ENCODE results near the gene LRIG1. TPM values are rescaled to one million over a fixed set of nuclear protein-coding genes. Genes with fewer than 3 reads are reported as not detected.

LRIG1 gene
- total and polyA plus RNA-seq, 10 of the 15 experiments (the other 5 are each of a cell fraction or from before 2014, with no cell fraction given) = 0.84 to 16.4 (median 8.1) TPM

- TF ChIP-seq POLR2AphosphoS2 (IDR thresholded peaks at IDR 0.05; ENCODE audit: low read depth, low read length) (no peak), TAF1 (IDR thresholded peaks at IDR 0.05; ENCODE audit: borderline replicate concordance, low read depth, low read length) (no peak), ELK1 (IDR thresholded peaks at IDR 0.05; ENCODE audit: low read depth, low read length) (no peak), PAX8 (IDR thresholded peaks at IDR 0.05) (no peak), FOXM1 (IDR thresholded peaks at IDR 0.05; ENCODE audit: low read depth, low read length) (no peak), JUND (IDR thresholded peaks at IDR 0.05; ENCODE audit: low read depth, low read length) (no peak), ZZZ3 (IDR thresholded peaks at IDR 0.05; ENCODE audit: control insufficient read depth, insufficient read length, low read depth) (no peak), DPF2 (IDR thresholded peaks at IDR 0.05) (no peak), MEF2A (IDR thresholded peaks at IDR 0.05; ENCODE audit: insufficient read depth, low read depth, low read length) (no peak), CHD1 (IDR thresholded peaks at IDR 0.05; ENCODE audit: low read depth, low read length) (no peak), TCF3 (IDR thresholded peaks at IDR 0.05; ENCODE audit: borderline replicate concordance, insufficient read depth, low read depth, low read length) (no peak), STAT3 (IDR thresholded peaks at IDR 0.05; ENCODE audit: low read depth, low read length) (no peak), SIN3A (IDR thresholded peaks at IDR 0.05; ENCODE audit: low read depth, low read length) (no peak), TCF12 (IDR thresholded peaks at IDR 0.05; ENCODE audit: low read depth, low read length) (no peak), BRCA1 (IDR thresholded peaks at IDR 0.05; ENCODE audit: low read depth, low read length) (no peak), BCL11A (IDR thresholded peaks at IDR 0.05; ENCODE audit: low read depth, low read length) (no peak)
- TF ChIP-seq, protein P1, sequence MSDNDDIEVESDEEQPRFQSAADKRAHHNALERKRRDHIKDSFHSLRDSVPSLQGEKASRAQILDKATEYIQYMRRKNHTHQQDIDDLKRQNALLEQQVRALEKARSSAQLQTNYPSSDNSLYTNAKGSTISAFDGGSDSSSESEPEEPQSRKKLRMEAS (IDR thresholded peaks at IDR 0.05; ENCODE audit: low read depth, low read length) = no peak
- WGBS (ENCODE audit: insufficient coverage, insufficient replicate concordance, low lambda C conversion rate, missing lambda C conversion rate) = 72% methylated on average over 7 of the region's 7 CpGs
- Histone ChIP-seq H3K79me2 (ENCODE audit: control insufficient read depth, insufficient read depth, low read length) (no peaks in the 10 kb centered on the region), H3K27me3 (replicated peaks in 1 of 2; ENCODE audit: control insufficient read depth in 2 of 2, insufficient read depth in 2 of 2, low read length in 1 of 2) (no peaks in the 10 kb centered on the region), H3K27ac (ENCODE audit: control insufficient read depth, insufficient read depth) (no peak overlapping the region), H3K36me3 (ENCODE audit: control insufficient read depth in 2 of 2, insufficient read depth in 2 of 2, low read length in 1 of 2) (no peaks in the 10 kb centered on the region; a peak in 1 of 4 replicates), H4K20me1 (ENCODE audit: control insufficient read depth, insufficient read depth) (no peaks in the 10 kb centered on the region), H3K9ac (ENCODE audit: control insufficient read depth, insufficient read depth, low read length) (no peak overlapping the region), H3K9me3 (replicated peaks; ENCODE audit: control insufficient read depth, insufficient read depth, low read length) (no peaks in the 10 kb centered on the region), H3K4me3 (no peak overlapping the region), H2AFZ (ENCODE audit: control insufficient read depth, low read depth, low read length) (no peak overlapping the region), H3K4me1 (ENCODE audit: control insufficient read depth, insufficient read depth, low read length) (peaks cover 9% of the 10 kb centered on the region), H3K4me2 (ENCODE audit: control insufficient read depth, insufficient read depth) (no peak overlapping the region)
- BruUV-seq (replicated peaks) = no TSS peak
- in situ Hi-C loops (cut with MboI) = no loop called here
- intact Hi-C loops (cut with micrococcal nuclease; ENCODE audit: unreplicated experiment) = no loop called here
- RAD21 ChIA-PET (ENCODE audit: unreplicated experiment) = interaction anchor here (1.4 kb wide), 1 partner anchor 29 kb away, joined by 3 read pairs; no protein-coding TSS in a partner anchor
- ATAC-seq (no peak), DNase-seq (ENCODE audit: low read depth, low spot score) (no peak), FAIRE-seq (no peak)
- POLR2A ChIA-PET = no interaction called here
- SMC1A ChIA-PET (ENCODE audit: uncharacterized antibody, unreplicated experiment) = interaction anchor here (1.9 kb wide), 1 partner anchor 10 kb away, joined by 4 read pairs; no protein-coding TSS in a partner anchor
- CTCF ChIA-PET = interaction anchor here (0.9 kb wide), 1 partner anchor 181 kb away, joined by 3 read pairs; no protein-coding TSS in a partner anchor
Measured at GRCh38 chr3:66452303-66453011, 48.4 kb downstream of the LRIG1 start.
